HG02870 (cell line): ENCODE results near the gene SLC5A2.
"Not testable (repeated sequence)": the region's sequence is repeated elsewhere in the genome, so short reads cannot be mapped to it uniquely, and the experiment has no call there.

Experiments
- ATAC-seq: cut with Tn5 transposase; IDR thresholded peaks from one replicate; pipeline ENCODE4 v1.9.1; 2021; ENCODE audit warnings: mild to moderate bottlenecking, moderate library complexity; ENCODE audit not compliant: unreplicated experiment

The SLC5A2 gene

GRCh38 chr16:31483081-31483480 lies at the start of gene SLC5A2:
SLC5A2 (plus strand) TSS chr16:31483123; CDS start chr16:31483137, 14 bp downstream.
- ATAC-seq = no peak

DNA sequence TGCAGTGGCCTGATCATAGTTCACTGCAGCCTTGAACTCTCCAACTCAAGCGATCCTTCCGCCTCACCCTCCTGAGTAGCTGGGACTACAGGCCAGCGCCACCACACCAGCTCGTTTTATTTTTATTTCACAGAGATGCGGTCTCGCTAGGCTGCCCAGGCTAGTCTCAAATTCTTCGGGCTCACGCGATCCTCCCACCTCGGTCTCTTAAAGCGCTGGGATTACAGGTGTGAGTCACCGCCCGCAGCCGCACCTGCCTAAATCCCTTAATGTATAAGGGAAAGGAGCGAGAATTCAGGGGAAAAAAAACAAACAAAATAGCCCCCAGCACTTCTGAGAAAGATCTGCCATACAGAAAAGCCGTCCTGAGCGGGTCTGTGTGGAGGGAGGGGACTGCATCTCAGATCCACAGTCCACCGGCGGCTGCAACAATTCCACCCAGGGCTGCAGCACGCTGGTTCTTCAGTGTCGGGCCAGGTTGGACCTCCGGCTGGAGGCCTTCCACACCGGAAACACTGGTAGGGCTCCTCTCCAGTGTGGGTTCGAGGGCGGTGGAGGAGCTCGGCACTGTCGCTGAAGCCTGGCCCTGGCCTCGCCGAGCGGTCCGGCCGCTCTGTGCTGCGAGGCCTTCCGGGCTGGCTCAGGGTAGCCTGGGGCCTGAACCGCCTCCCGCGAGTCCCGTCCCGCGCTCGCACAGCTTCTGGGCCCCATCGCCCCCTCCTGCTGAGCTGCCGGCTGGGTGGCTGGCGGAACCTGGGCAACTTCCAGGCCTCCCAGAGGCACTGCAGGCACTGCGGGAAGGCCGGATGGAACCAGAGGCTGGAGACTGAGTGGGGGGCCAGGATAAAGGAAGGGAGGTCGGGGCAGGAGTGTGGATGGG lies 47.3 kb upstream of the SLC5A2 start:
- no peak for ATAC-seq

DNA sequence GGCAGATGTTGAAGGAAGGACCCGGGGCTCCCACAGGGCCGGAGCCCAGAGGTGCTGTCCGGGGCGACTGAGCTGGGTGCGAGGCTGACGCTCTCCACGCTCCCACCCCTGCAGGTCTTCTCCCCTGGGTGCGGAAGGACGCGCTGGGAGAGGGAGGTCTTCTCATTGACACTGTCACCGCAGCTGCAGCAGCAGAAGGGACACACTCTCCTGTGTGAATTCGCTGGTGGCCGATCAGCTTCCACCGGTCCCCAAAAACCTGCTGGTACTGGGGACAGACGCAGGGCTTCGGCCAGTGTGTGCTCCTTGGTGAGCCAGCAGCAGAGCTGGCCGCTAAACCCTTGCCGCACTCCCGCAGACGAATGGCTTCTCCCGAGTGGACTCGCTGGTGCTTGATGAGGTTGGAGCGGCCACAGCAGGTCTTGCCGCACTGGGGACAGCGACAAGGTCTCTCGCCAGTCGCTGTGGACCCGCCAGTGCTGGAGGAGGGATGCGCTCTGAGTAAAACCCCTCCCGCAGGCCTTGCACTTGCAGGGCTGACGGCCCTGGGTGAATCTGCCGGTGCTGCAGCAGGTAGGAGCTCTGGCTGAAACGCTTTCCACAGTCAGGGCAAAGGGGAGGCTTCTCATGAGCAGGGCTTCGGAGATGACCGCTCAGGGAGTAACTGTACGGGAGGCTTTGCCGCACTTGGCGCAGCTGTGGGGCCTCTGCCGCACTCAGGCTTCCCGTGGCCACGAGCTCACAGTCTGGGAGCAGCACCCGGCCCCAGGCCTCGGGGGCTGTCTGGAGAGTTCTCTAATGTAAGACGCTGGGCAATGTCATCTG lies 46.5 kb upstream of the SLC5A2 start:
- ATAC-seq = no peak

DNA sequence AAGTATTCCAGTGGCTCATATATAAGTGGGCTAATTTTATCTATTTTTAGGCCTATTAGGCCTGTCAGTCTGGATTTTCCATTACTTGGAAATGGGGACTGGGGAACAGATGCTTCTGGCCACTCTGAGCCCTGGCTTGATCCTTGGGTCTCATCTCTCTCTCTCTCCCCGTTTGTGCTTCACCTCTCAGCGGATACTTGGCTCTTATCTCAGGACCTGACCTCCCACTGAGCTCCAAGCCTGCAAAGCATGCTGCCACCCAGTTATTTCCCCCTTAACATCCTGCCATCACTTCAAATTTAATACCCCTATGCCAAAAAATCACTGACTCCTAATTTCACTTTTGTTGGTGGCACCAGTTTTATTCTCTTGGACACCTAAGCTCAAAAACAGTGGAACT lies 44.5 kb upstream of the SLC5A2 start:
- ATAC-seq = no peak

DNA sequence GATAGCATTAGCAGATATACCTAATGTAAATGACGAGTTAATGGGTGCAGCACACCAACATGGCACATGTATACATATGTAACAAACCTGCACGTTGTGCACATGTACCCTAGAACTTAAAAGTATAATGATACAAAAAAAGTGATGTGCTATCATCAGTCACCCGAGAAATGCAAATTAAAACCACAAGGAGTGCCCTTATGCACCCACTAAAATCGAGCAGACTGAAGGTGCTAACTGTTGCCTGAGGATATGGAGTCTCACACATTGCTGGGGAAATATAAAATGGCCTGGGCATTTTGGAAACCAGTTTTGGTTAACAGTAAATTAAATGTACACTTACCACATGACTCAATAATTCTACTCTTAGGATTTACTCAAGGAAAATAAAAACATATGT lies 43.9 kb upstream of the SLC5A2 start:
- not testable (repeated sequence) for ATAC-seq

DNA sequence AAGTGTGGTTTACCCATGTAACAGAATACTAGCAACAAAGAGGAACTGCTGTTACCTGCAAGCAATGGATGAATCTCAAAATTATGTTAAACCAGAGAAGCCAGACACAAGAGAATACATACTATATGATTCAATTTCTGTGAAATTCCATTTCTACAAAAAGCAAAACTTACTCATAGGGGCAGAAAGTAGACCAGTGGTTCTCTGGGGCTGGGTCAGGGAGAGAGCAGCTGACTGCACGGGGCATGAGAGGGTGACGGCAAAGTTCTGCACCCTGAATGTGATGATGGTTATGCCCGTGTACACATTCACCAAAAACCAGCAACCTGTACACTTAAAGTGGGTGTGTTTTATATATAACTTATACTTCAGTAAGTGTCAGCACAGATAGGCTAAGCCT lies 43.4 kb upstream of the SLC5A2 start:
- no peak for ATAC-seq

- ATAC-seq = no peak
Measured at GRCh38 chr16:31440516-31441184, 42.3 kb upstream of the SLC5A2 start.

DNA sequence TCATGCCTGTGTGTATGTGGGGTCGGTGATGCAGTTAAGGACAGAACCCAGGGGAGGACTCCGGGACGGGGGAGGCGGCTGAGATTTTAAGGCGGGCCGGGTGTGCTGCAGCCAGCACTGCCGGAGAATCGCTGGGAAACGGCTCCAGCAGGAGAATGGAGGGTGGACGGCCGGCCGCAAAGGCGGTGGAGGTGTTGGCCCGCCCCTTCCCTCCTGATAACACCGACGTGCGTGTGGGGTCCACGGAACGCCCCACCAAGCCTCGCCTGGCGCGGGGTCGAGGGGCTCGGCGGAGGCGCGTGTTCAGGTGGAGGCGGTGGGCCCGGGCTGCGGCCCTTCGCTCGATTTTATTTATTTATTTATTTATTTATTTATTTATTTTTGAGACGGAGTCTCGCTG lies 41.0 kb upstream of the SLC5A2 start:
- ATAC-seq = no peak

GRCh38 chr16:31445931-31446330 lies 37.0 kb upstream of the SLC5A2 start:
- not testable (repeated sequence) for ATAC-seq

DNA sequence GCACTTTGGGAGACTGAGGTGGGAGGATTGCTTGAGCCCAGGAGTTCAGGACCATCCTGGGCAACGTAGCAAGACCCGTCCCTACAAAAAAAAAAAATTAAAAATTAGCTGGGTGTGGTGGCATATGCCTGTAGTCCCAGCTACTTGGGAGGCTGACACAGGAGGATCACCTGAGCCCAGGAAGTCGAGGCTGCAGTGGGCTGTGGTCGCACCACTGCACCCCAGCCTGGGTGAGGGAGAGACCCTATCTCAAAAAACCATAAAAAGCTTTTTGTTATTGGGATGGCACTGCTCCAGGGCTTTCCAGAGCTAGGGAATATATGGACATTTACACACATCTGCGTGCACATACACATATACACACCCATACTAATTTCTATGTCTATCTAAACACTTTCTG lies 31.7 kb upstream of the SLC5A2 start:
- no peak for ATAC-seq

GRCh38 chr16:31451681-31452351 lies 31.1 kb upstream of the SLC5A2 start:
- peak; percentile 70 for ATAC-seq

- ATAC-seq = no peak
Measured at GRCh38 chr16:31452631-31453106, 30.3 kb upstream of the SLC5A2 start.

GRCh38 chr16:31453255-31454204 lies 29.4 kb upstream of the SLC5A2 start:
- no peak for ATAC-seq

DNA sequence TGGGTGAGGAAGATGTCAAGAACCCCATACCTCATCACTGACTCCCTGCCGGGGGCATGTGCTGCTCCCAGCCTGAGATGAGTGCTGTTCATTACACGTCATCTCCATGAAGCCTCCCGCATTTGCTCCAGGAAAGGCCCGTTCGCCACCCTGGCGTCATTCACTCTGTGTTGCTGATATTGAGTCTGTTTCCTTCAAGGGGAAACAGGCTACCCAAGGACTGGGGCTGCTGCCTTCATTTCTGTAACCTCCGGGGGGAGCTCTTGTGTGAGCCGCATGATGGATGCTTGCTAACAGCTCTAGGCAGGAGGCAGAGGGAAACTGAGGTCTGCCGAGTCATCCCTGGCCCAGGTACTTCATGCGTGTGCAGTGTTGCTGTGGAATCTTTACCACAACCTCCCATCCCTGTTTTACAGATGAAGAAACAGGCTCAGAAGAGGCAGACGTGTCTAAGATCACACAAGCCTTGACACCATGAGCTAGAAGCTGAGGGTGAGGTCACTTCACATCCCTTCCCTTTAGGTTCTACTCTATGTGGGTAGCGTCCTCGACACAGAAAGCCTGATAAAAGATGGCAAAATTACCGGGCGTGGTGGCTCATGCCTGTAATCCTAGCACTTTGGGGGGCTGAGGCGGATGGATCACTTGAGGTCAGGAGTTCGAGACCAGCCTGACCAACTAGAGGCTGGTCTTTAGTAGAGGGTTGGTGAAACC lies 27.2 kb upstream of the SLC5A2 start:
- no peak for ATAC-seq

DNA sequence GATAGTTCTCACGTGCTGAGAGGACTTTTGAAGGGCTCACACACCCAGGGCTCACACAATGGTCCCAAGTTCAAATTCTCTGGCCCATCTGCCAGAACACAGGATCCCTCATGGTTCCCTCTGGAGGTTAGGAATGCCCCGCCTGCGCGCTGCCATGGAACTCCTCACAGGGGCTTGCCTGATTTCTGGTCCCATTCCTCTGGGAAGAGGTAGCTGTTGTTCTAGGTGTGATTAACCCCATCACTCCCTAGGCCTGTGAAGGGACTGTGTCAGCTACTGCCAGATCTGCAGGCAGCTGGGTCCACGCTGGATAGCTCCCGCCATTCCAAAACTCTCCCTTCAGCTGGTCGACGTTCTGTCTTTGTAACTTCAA lies 25.9 kb upstream of the SLC5A2 start:
- ATAC-seq = no peak

DNA sequence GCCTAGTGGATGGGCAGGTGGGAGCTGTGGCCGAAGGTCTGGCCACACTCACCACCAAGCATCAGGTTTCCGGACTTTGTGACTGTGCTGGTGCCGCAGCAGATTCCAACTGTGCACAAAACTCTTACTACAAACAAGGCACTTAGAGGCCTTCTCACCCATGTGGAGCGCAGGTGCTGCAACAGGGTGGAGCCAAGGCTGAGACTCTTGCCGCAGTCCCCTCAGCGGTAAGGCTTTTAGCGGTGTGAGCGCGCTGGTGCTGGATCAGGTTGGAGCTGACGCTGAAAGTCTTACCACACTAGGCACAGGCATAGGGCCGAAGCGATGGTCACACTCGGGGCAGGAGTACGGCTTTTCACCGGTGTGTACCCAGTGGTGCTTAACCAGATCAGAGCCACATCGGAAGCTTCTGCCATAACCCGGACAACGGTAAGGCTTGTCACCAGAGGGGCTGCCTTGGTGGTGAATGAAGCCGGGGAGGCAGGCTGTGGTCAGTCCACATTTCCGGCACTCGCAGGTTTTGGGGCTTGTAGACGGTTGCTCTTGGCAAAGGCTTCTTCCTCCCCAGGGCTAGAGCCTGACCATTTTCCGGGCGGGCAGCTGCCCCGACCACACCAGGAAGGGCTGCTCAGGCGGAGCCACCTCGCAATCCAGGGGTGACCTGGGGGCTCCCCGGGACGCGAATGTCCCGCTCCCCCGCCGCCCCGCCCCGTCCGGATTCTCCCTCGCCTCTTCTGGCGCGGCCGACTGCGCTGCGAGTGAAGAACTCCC lies 24.7 kb upstream of the SLC5A2 start:
- ATAC-seq = peak; percentile 8

- peak; percentile 70 for ATAC-seq
Measured at GRCh38 chr16:31458844-31459686, 23.9 kb upstream of the SLC5A2 start, which contains the start of gene ARMC5. ARMC5 (plus strand) TSS chr16:31459501; CDS start chr16:31459525, 24 bp downstream.
